A549 (cell line): ENCODE data around the gene KLK12. TPM values are rescaled to one million over a fixed set of nuclear protein-coding genes. Genes with fewer than 3 reads are reported as not detected.
A peak's percentile ranks its signal among the peaks of the same experiment; 100 is the strongest.

Experiments used
- ATAC-seq, 2 experiments: fragments of 200-7000 bp in 1 of 2; fragments of >200 bp in 1 of 2; cut with Nextera tagmentation in 1 of 2; cut with Tn5 transposase in 1 of 2; 3 replicates each; pipeline versions ENCODE4 v1.8.0 to v1.9.1; 2018 to 2020; ENCODE audit warnings: mild to moderate bottlenecking in 1 of 2, moderate library complexity in 1 of 2
- CTCF ChIA-PET: fragments of 300-600 bp; sonication (Branson Sonifier 250); formaldehyde crosslinking; extraction: SDS; loops from one replicate; lab custom pipeline; 2021; ENCODE audit warnings: antibody characterized with exemption, inconsistent platforms; lab: Yijun Ruan, JAX
- POLR2A ChIA-PET: fragments of 350-600 bp; formaldehyde crosslinking; extraction: SDS; loops from one replicate; lab custom pipeline; 2021; ENCODE audit warnings: antibody characterized with exemption, inconsistent platforms; lab: Yijun Ruan, JAX
- DNase-seq, 2 experiments: peaks; one replicate each; pipeline versions ENCODE4 v3.0.0 to v3.0.0-alpha.2; 2011 to 2016; ENCODE audit warnings: low read depth in 1 of 2, low spot score in 1 of 2
- FAIRE-seq: peaks from 2 replicates; lab custom pipeline; 2011; peaks lifted over from hg19 to GRCh38; lab: Jason Lieb, UNC
- H3K27ac ChIP-seq, 2 experiments: fragments of >200 bp; sonication (Bioruptor Twin); formaldehyde crosslinking; 3 replicates each; pipeline ENCODE4 v1.5.1; 2016 to 2017
- H3K4me1 ChIP-seq: fragments of >200 bp; sonication (Bioruptor Twin); formaldehyde crosslinking; 3 replicates; pipeline ENCODE4 v1.6.1; 2016
- H3K4me2 ChIP-seq: fragments of >200 bp; sonication (Bioruptor Twin); formaldehyde crosslinking; 3 replicates; pipeline ENCODE4 v1.6.1; 2016
- H3K4me3 ChIP-seq: fragments of >200 bp; sonication (Bioruptor Twin); formaldehyde crosslinking; 3 replicates; pipeline ENCODE4 v1.5.1; 2016
- H3K9me3 ChIP-seq: fragments of >200 bp; sonication (Bioruptor Twin); formaldehyde crosslinking; 3 replicates; pipeline ENCODE4 v1.6.1; 2016
- CBX2 ChIP-seq: fragments of 200-600 bp; sonication (generic); IDR thresholded peaks from 2 replicates; pipeline ENCODE4 v1.6.1; 2016; ENCODE audit warnings: low read depth, mild to moderate bottlenecking, borderline replicate concordance
- CHD2 ChIP-seq: fragments of 150-350 bp; IDR thresholded peaks from 2 replicates; pipeline ENCODE4 v1.6.1; 2014; ENCODE audit warnings: low read length; ENCODE audit not compliant: partially characterized antibody
- EHMT2 ChIP-seq: fragments of 200-600 bp; sonication (generic); IDR thresholded peaks from 2 replicates; pipeline ENCODE4 v1.6.1; 2016; ENCODE audit warnings: antibody characterized with exemption, low read depth, mild to moderate bottlenecking, moderate library complexity
- ELK1 ChIP-seq: fragments of 150-350 bp; IDR thresholded peaks from 2 replicates; pipeline ENCODE4 v1.6.1; 2014; ENCODE audit warnings: low read depth, mild to moderate bottlenecking, low read length
- FOSL2 ChIP-seq, 2 experiments: fragments of 450-650 bp in 1 of 2; fragments of >200 bp in 1 of 2; sonication (Bioruptor Twin) in 1 of 2; formaldehyde crosslinking; IDR thresholded peaks; 2 replicates each; pipeline versions ENCODE4 v1.5.0 to v1.6.1; 2016 to 2020; ENCODE audit warnings: mild to moderate bottlenecking in 1 of 2, moderate library complexity in 1 of 2
- FOXS1 ChIP-seq: fragments of 250-450 bp; sonication (Bioruptor Pico); IDR thresholded peaks from 2 replicates; pipeline ENCODE4 v1.5.0; 2020; ENCODE audit warnings: mild to moderate bottlenecking, moderate library complexity
- HDAC2 ChIP-seq: fragments of 200-600 bp; sonication (generic); IDR thresholded peaks from 2 replicates; pipeline ENCODE4 v1.6.1; 2016
- HEYL ChIP-seq: fragments of 250-450 bp; sonication (Bioruptor Pico); IDR thresholded peaks from 2 replicates; pipeline ENCODE4 v1.8.0; 2021; ENCODE audit warnings: mild to moderate bottlenecking, moderate library complexity
- HOXB5 ChIP-seq: fragments of 250-450 bp; sonication (Bioruptor Pico); IDR thresholded peaks from 2 replicates; pipeline ENCODE4 v1.5.0; 2020; ENCODE audit warnings: mild to moderate bottlenecking, moderate library complexity
- JUN ChIP-seq, 2 experiments: fragments of >200 bp; sonication (Bioruptor Twin); formaldehyde crosslinking; IDR thresholded peaks; 2 replicates in 1 of 2; 3 replicates in 1 of 2; pipeline ENCODE4 v1.6.1; 2016 to 2017
- JUNB ChIP-seq: fragments of >200 bp; sonication (Bioruptor Twin); formaldehyde crosslinking; IDR thresholded peaks from 2 replicates; pipeline ENCODE4 v1.6.1; 2016
- MYC ChIP-seq: IDR thresholded peaks from 2 replicates; pipeline ENCODE4 v1.6.1; 2012; ENCODE audit warnings: mild to moderate bottlenecking, inconsistent platforms, low read length, improper control_type of control experiment, borderline replicate concordance
- NFE2L2 ChIP-seq: fragments of 150-350 bp; conservative IDR thresholded peaks from 2 replicates; pipeline ENCODE4 v1.6.1; 2014; ENCODE audit warnings: low read length
- RAD21 ChIP-seq, 2 experiments: fragments of >200 bp in 1 of 2; sonication (Bioruptor Twin) in 1 of 2; formaldehyde crosslinking in 1 of 2; IDR thresholded peaks in 1 of 2; conservative IDR thresholded peaks in 1 of 2; 2 replicates in 1 of 2; 3 replicates in 1 of 2; pipeline ENCODE4 v1.6.1; 2012 to 2018; ENCODE audit warnings: inconsistent platforms in 1 of 2
- RARB ChIP-seq: fragments of 250-450 bp; sonication (Bioruptor Pico); IDR thresholded peaks from 2 replicates; pipeline ENCODE4 v1.8.0; 2021; ENCODE audit warnings: mild to moderate bottlenecking, moderate library complexity
- SMC3 ChIP-seq: fragments of >200 bp; sonication (Bioruptor Twin); formaldehyde crosslinking; IDR thresholded peaks from 3 replicates; pipeline ENCODE4 v1.6.1; 2018; ENCODE audit warnings: inconsistent platforms
- TFCP2L1 ChIP-seq: fragments of 250-450 bp; sonication (Bioruptor Pico); IDR thresholded peaks from 2 replicates; pipeline ENCODE4 v1.5.0; 2021; ENCODE audit warnings: mild to moderate bottlenecking
- USF2 ChIP-seq: fragments of 450-650 bp; IDR thresholded peaks from 2 replicates; pipeline ENCODE4 v1.6.1; 2014; ENCODE audit warnings: antibody characterized with exemption
- ZC3H11A ChIP-seq: fragments of 450-650 bp; IDR thresholded peaks from 2 replicates; pipeline ENCODE4 v1.6.1; 2014; ENCODE audit warnings: antibody characterized with exemption, mild to moderate bottlenecking
- ZFP36 ChIP-seq: fragments of 450-650 bp; IDR thresholded peaks from 2 replicates; pipeline ENCODE4 v1.6.1; 2014; ENCODE audit warnings: borderline replicate concordance; ENCODE audit not compliant: partially characterized antibody
- ZNF302 ChIP-seq: fragments of 250-450 bp; sonication (Bioruptor Pico); IDR thresholded peaks from 2 replicates; pipeline ENCODE4 v1.9.0; 2021; ENCODE audit warnings: inconsistent platforms, mild to moderate bottlenecking, moderate library complexity
- ZSCAN20 ChIP-seq: fragments of 250-450 bp; sonication (Bioruptor Pico); IDR thresholded peaks from 2 replicates; pipeline ENCODE4 v1.8.0; 2022; ENCODE audit warnings: mild to moderate bottlenecking, moderate library complexity
- WGBS: methylation state at CpG from one replicate; pipeline ENCODE4 v1.1.6; 2017; ENCODE audit errors: missing lambda C conversion rate; 5-methylcytosine and 5-hydroxymethylcytosine counted together
- polyA plus RNA-seq, 4 experiments: library from polyadenylated mRNA; depleted of rRNA in 3 of 4; stranded (reverse); fragments of >200 nt; fragmentation: RNase III in 1 of 4; extraction: RNeasy Plus Mini Kit Qiagen cat#74134 plus additional on column Dnase treatment in 1 of 4; gene quantifications; 2 replicates in 3 of 4; 3 replicates in 1 of 4; pipeline ENCODE4 v1.2.3, GENCODE V29; 2011 to 2017
- TF ChIP-seq, protein P1 (sequence below): IDR thresholded peaks from 2 replicates; pipeline ENCODE4 v1.6.1; 2012
- TF ChIP-seq, protein P2 (sequence below): fragments of >200 bp; sonication (Bioruptor Twin); formaldehyde crosslinking; IDR thresholded peaks from 2 replicates; pipeline ENCODE4 v1.6.1; 2016
- TF ChIP-seq, protein P3 (sequence below): fragments of >200 bp; sonication (Bioruptor Twin); formaldehyde crosslinking; IDR thresholded peaks from 3 replicates; pipeline ENCODE4 v1.5.1; 2016

The KLK12 gene
- polyA plus RNA-seq, 2 of the 4 experiments (the other 2 are of a cell fraction): not detected

DNA sequence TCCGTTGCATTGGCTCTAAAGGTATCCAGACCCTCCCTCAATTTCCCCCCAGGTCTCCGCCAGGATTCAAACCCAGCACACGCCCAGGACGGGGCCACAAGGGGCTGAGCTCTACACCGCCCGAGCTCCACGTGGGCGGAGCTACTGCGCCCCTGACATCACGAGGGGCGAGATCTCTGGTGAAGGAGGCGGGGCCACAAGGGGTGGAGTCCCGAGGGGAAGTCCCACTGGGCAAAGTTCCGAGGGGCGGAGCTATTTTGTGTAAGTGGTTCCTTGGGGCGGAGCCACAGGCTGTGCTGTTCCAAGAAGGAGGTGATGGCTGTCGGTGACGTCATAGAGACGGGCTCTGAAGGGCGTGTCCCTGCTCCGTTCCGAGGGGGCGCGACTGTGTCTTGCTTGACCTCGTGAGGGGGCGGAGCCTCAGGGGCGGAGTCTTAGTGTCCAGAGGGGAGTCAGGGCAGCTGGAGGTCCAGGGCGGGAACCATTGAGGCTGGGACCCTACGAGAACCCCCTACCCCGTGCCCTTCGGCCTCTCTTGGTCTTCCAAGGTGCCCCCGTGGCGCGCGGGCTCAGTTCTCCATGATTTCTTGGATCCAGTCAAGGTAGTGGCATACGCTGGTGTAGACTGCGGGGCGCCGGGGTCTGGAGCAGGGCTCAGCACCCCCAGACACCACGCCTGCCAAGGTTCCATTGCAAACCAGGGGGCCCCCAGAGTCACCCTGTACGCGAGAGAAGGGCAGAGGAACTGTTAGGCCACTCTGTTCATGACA is 32.1 kb downstream of the KLK12 start:
- H3K4me3 ChIP-seq: peak overlapping the region; percentile 35
- ChIA-PET POLR2A (no interaction called here), CTCF (interaction anchor here (0.6 to 4.0 kb wide), 7 partner anchors 9 to 165 kb away, joined by 3 to 21 read pairs (median 3); no protein-coding TSS in a partner anchor)
- H3K27ac ChIP-seq: no peak overlapping the region
- H3K9me3 ChIP-seq: no peaks in the 10 kb centered on the region
- FAIRE-seq (no peak), ATAC-seq (peak; percentile 74 to 89)
- H3K4me2 ChIP-seq: peak overlapping the region; percentile 79
- H3K4me1 ChIP-seq: peaks cover 6% of the 10 kb centered on the region; the same call in 2 of the 3 replicates
- WGBS: 36% methylated on average over 41 of the region's 42 CpGs
- TF ChIP-seq HOXB5 (CRISPR knock-in tag) (no peak), RARB (CRISPR knock-in tag) (no peak), TFCP2L1 (no peak), JUN (IDR thresholded peaks at IDR 0.05) (no peak), MYC (no peak), SMC3 (no peak), CBX2 (no peak), HEYL (CRISPR knock-in tag) (no peak), ZSCAN20 (CRISPR knock-in tag) (no peak), RAD21 (conservative IDR thresholded peaks at IDR 0.05 in 1 of 2, IDR thresholded peaks at IDR 0.05 in 1 of 2) (no peak), ZFP36 (no peak), ELK1 (no peak), USF2 (peak; percentile 64), NFE2L2 (no peak), FOXS1 (CRISPR knock-in tag) (no peak), ZNF302 (CRISPR knock-in tag) (no peak), EHMT2 (no peak), JUNB (no peak), FOSL2 (IDR thresholded peaks at IDR 0.05) (no peak), FOSL2 (CRISPR knock-in tag; IDR thresholded peaks at IDR 0.05) (peak; percentile 62), ZC3H11A (no peak), CHD2 (no peak), HDAC2 (no peak)
- TF ChIP-seq, protein P1, sequence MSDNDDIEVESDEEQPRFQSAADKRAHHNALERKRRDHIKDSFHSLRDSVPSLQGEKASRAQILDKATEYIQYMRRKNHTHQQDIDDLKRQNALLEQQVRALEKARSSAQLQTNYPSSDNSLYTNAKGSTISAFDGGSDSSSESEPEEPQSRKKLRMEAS: 0 out of 2 replicates have a peak, but pooled peaks have one; percentile 35
- TF ChIP-seq, protein P2, sequence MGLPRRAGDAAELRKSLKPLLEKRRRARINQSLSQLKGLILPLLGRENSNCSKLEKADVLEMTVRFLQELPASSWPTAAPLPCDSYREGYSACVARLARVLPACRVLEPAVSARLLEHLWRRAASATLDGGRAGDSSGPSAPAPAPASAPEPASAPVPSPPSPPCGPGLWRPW: no peak
- TF ChIP-seq, protein P3, sequence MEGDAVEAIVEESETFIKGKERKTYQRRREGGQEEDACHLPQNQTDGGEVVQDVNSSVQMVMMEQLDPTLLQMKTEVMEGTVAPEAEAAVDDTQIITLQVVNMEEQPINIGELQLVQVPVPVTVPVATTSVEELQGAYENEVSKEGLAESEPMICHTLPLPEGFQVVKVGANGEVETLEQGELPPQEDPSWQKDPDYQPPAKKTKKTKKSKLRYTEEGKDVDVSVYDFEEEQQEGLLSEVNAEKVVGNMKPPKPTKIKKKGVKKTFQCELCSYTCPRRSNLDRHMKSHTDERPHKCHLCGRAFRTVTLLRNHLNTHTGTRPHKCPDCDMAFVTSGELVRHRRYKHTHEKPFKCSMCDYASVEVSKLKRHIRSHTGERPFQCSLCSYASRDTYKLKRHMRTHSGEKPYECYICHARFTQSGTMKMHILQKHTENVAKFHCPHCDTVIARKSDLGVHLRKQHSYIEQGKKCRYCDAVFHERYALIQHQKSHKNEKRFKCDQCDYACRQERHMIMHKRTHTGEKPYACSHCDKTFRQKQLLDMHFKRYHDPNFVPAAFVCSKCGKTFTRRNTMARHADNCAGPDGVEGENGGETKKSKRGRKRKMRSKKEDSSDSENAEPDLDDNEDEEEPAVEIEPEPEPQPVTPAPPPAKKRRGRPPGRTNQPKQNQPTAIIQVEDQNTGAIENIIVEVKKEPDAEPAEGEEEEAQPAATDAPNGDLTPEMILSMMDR: no peak
- TF ChIP-seq, all 56 proteins: peak for 3
- DNase-seq: peak; percentile 92 to 94
